ENCODE measurements around the gene PPFIA4.

The PPFIA4 gene

GRCh38 chr1:203055161-203055799 lies 29.0 kb downstream of the PPFIA4 start:
- Mint-ChIP-seq H3K4me3 (no peak overlapping the region), H3K27ac (no peak overlapping the region), H3K9me3 (ENCODE audit: low read depth) (no peaks in the 10 kb centered on the region), H3K36me3 (no peaks in the 10 kb centered on the region), H3K4me1 (ENCODE audit: low read depth) (no peaks in the 10 kb centered on the region), H3K27me3 (peaks cover 3% of the 10 kb centered on the region)

GRCh38 chr1:203056012-203056411 lies 29.7 kb downstream of the PPFIA4 start:
- Mint-ChIP-seq H3K36me3 (no peaks in the 10 kb centered on the region), H3K4me3 (no peak overlapping the region), H3K4me1 (ENCODE audit: low read depth) (no peaks in the 10 kb centered on the region), H3K27ac (no peak overlapping the region), H3K27me3 (peaks cover 3% of the 10 kb centered on the region), H3K9me3 (ENCODE audit: low read depth) (no peaks in the 10 kb centered on the region)

DNA sequence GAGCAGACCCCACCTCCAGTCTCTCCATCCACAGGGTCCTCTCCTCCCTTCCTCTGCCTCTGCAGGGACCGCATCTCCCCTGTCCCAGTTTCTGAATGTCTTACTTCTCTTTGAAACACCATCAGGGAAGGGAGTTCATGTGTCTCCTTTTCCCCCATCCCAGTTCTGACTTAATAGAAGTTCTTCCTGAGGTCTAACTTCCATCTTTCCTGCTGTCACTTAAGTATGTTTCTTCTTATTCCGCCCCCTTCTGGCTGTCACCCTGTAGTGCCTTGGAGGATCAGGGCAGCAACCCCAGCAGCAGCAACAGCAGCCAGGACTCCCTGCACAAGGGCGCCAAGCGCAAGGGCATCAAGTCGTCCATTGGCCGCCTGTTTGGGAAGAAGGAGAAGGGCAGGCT lies 30.2 kb downstream of the PPFIA4 start:
- Mint-ChIP-seq H3K9me3 (ENCODE audit: low read depth) (no peaks in the 10 kb centered on the region), H3K4me1 (ENCODE audit: low read depth) (no peaks in the 10 kb centered on the region), H3K27ac (no peak overlapping the region), H3K27me3 (no peaks in the 10 kb centered on the region), H3K36me3 (no peaks in the 10 kb centered on the region), H3K4me3 (no peak overlapping the region)

DNA sequence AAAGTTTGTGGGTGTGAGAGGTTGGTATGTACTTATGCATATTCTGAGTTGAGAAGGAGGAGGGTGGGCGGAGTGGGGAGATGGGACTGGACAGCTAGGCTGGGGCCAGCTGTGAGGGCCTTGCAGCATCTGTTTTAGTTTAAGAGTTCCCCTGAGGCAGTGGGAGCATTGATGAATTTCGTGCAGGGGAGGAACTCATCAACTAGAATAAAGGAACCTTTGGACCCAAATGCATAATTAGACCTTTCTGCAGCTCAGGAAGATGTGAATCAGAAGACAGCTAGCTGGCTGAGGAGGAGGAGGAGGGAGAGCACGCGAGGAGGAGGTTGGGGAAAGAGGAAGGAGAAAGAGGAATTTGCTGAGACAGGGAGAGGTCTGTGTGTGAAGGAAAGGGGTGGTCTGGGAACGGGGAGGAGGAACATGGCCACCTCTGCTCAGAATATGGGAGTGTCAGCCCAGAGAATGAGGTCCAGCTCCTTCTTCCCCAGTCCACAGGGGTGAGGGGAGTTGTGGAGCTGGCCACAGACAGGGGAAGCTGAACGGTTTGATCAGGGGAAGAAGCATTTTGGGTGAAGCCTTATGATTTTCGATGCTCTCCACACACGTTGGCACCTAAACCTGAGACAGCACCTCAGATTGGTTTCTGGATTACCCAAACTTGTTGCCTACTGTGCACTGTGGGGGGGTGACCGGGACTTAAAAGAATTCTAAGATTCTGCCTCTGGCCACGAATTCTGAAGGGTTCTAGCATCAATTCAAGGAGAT lies 31.8 kb downstream of the PPFIA4 start:
- Mint-ChIP-seq H3K9me3 (ENCODE audit: low read depth) (no peaks in the 10 kb centered on the region), H3K4me3 (no peak overlapping the region), H3K27ac (no peak overlapping the region), H3K4me1 (ENCODE audit: low read depth) (no peaks in the 10 kb centered on the region), H3K36me3 (no peaks in the 10 kb centered on the region), H3K27me3 (no peaks in the 10 kb centered on the region)

DNA sequence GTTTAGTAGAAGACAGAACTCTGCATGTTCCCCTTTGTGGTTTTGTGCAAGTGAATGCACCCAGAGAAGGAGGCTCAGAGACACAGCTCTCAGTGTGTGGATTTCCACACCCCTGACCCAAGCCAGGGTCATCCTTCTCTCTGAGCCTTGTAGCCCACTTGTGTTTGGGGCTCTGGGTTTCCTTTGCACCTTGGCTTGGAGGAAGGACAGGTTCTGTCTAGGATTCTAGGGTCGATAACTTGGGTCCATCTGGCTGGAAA lies 32.3 kb downstream of the PPFIA4 start:
- Mint-ChIP-seq H3K27me3 (no peaks in the 10 kb centered on the region), H3K4me3 (no peak overlapping the region), H3K9me3 (ENCODE audit: low read depth) (no peaks in the 10 kb centered on the region), H3K4me1 (ENCODE audit: low read depth) (no peaks in the 10 kb centered on the region), H3K36me3 (no peaks in the 10 kb centered on the region), H3K27ac (no peak overlapping the region)

- Mint-ChIP-seq H3K27ac (no peak overlapping the region), H3K4me1 (ENCODE audit: low read depth) (no peaks in the 10 kb centered on the region), H3K27me3 (no peaks in the 10 kb centered on the region)
Observed at GRCh38 chr1:203059485-203059884, 33.2 kb downstream of the PPFIA4 start.

GRCh38 chr1:203060115-203060514 lies 33.8 kb downstream of the PPFIA4 start:
- Mint-ChIP-seq H3K4me3 (no peak overlapping the region), H3K27ac (no peak overlapping the region), H3K27me3 (no peaks in the 10 kb centered on the region), H3K9me3 (ENCODE audit: low read depth) (no peaks in the 10 kb centered on the region), H3K4me1 (ENCODE audit: low read depth) (no peaks in the 10 kb centered on the region), H3K36me3 (no peaks in the 10 kb centered on the region)

More at GRCh38 chr1:203059485-203059884, 33.2 kb downstream of the PPFIA4 start:
- no peaks in the 10 kb centered on the region for H3K36me3 Mint-ChIP-seq
- H3K9me3 Mint-ChIP-seq (ENCODE audit: low read depth): no peaks in the 10 kb centered on the region
- H3K4me3 Mint-ChIP-seq: no peak overlapping the region

DNA sequence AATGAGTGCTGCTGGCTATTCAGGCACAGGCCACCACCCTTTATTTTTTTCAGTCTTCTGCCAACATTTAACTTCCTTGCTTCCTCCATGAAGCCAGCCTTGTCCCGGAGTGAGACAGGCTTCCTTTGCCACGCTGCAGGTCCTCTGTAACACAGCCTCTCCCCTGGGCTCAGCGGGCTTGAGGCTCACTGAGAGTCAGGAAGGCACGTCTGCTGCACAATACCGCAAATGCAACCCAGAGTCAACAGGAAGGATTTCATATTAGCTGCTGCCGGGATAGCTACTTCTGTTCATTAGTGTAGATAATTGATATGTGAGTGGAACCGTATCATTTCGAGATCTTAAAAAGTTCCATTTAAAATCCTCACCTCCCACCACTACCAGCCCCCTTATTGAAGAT lies 37.0 kb downstream of the PPFIA4 start:
- Mint-ChIP-seq H3K4me3 (no peak overlapping the region), H3K36me3 (no peaks in the 10 kb centered on the region), H3K27ac (no peak overlapping the region)

DNA sequence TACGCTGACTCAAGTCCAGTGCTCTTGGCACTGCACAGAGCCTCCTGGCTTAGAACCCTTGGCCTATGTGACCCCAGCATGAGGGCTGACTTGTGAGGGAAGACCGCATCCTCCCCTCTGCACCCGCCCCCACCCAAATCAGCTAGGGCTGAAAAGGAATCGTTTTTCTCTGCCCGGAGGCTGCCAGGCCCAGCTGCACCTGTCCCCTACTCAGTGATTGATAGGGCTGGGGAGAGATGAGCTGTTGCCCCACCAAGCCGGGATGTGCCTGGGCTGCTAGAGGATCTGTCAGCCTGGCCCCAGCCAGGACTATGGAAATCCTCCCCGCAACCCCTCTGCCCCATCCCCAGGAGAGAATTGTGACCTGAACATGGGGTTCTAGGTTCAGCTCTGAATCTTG lies 38.9 kb downstream of the PPFIA4 start:
- Mint-ChIP-seq H3K27me3 (no peaks in the 10 kb centered on the region), H3K36me3 (no peaks in the 10 kb centered on the region), H3K27ac (no peak overlapping the region), H3K4me1 (ENCODE audit: low read depth) (no peaks in the 10 kb centered on the region), H3K4me3 (no peak overlapping the region), H3K9me3 (ENCODE audit: low read depth) (no peaks in the 10 kb centered on the region)

More for the DNA sequence above, 37.0 kb downstream of the PPFIA4 start:
- no peaks in the 10 kb centered on the region for H3K4me1 Mint-ChIP-seq (ENCODE audit: low read depth)
- H3K9me3 Mint-ChIP-seq (ENCODE audit: low read depth): no peaks in the 10 kb centered on the region
- no peaks in the 10 kb centered on the region for H3K27me3 Mint-ChIP-seq

DNA sequence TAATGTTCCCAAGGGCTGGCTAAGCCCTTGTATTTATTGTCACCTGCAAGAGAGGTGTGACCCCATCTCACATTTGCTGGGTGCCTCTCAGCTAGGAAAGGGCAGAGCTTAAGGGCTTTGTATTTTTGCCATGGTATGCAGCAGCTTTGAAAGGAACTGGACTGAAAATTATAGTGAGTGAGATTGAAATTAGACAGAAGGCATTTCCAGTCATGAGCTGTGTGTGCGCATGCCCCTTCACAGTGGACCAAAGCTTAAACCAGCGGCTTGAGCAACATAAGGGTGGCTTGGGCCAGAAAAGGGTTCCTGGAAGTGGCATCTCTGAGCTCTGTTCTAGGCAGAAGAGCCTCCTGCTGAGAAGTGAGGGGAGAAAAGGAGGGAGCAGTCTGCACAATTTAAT lies 39.7 kb downstream of the PPFIA4 start:
- Mint-ChIP-seq H3K36me3 (no peaks in the 10 kb centered on the region), H3K9me3 (ENCODE audit: low read depth) (no peaks in the 10 kb centered on the region), H3K27me3 (no peaks in the 10 kb centered on the region), H3K4me3 (no peak overlapping the region), H3K4me1 (ENCODE audit: low read depth) (no peaks in the 10 kb centered on the region), H3K27ac (no peak overlapping the region)

GRCh38 chr1:203066965-203067364 lies 40.7 kb downstream of the PPFIA4 start:
- H3K36me3 Mint-ChIP-seq: no peaks in the 10 kb centered on the region
- H3K4me1 Mint-ChIP-seq (ENCODE audit: low read depth): no peaks in the 10 kb centered on the region
- H3K9me3 Mint-ChIP-seq (ENCODE audit: low read depth): no peaks in the 10 kb centered on the region
- H3K27me3 Mint-ChIP-seq: no peaks in the 10 kb centered on the region
- H3K4me3 Mint-ChIP-seq: no peak overlapping the region
- H3K27ac Mint-ChIP-seq: no peak overlapping the region

DNA sequence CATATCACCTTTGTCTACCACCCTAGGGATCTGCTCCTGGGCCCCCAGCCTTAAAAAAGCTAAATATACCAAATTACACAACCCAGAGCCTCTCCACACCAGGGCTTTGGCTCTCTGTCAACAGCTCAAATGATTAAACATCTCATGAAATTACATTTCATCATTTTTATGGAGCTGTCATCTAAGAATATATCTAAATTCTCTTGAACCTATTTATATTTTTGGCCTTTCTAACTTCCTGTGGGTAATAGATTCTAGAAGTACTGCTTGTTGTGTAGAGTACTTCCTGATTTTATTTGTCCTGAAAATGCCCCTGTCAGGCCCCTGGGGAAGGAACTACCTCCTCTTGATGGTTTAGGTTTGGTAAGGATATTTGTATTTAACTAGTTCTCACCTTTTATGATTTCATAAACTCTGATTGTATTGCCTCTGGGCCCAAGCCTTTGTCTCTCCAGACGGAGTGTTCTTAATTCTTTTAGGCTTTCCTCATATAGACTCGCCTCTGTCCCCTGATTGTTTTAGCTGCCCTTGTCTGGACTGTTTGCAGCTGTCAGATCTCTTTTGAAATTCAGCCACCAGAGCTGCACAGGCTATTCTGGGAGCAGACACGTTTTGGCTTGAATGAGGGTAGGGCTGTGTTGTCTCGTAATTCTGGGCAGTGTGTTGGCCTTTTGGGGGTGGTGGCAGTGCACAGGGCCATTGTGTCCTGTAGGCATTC lies 42.9 kb downstream of the PPFIA4 start:
- Mint-ChIP-seq H3K27ac (no peak overlapping the region), H3K27me3 (peaks cover 11% of the 10 kb centered on the region), H3K9me3 (ENCODE audit: low read depth) (no peaks in the 10 kb centered on the region), H3K4me1 (ENCODE audit: low read depth) (no peaks in the 10 kb centered on the region), H3K4me3 (no peak overlapping the region), H3K36me3 (peaks cover 2% of the 10 kb centered on the region)

DNA sequence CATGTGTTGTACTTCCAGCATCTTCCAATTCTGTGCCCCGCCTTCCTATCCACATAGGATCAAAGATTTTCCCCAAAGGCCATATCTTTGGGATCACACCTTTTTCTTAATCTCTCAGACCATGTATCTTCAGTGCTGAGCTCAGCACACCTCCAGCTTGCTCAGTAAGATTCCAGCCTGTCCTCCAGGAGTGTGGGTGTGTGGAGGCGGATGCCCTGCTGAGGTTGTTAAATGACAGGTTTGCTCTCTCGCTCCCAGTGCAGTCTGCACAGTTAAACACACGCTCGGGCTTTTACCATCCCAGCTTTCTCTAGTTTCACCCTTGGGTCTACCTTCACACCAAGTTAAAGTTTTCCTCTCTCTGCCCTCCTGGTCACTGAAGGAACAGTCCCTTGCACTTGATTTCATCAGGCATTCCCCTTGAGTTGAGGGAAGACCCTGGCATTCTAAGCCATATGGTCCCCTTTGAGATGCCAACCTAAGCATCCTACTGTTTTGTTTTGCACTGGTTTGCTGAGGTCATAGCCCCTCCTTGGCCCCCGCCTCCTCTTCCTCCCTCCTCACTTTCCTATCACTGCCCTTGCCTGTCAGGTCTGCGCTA lies 45.8 kb downstream of the PPFIA4 start:
- Mint-ChIP-seq H3K27me3 (peaks cover 18% of the 10 kb centered on the region), H3K9me3 (ENCODE audit: low read depth) (no peaks in the 10 kb centered on the region), H3K4me3 (no peak overlapping the region), H3K27ac (no peak overlapping the region), H3K4me1 (ENCODE audit: low read depth) (peaks cover 6% of the 10 kb centered on the region), H3K36me3 (peaks cover 2% of the 10 kb centered on the region)

DNA sequence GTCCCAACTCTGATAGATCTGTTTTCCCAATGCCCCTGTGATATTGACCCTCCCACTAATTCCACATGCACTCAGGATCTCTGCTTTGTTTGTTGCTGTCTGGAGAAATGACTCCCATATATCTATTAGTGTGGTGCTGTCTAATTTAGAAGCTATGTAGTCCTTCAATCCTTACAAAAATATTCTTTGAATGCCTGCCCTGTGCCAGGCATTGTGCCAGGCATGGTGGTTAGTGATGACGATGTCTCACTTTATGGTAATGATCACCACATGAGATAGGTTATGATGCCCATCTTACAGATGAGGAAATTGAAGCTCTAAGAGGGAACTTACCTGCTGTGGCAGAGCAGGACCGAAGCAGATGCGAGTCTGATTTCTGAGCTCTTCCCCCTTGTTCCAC lies 46.6 kb downstream of the PPFIA4 start:
- H3K27me3 Mint-ChIP-seq: peaks cover 23% of the 10 kb centered on the region
- peaks cover 6% of the 10 kb centered on the region for H3K4me1 Mint-ChIP-seq (ENCODE audit: low read depth)
- no peak overlapping the region for H3K4me3 Mint-ChIP-seq
- H3K9me3 Mint-ChIP-seq (ENCODE audit: low read depth): no peaks in the 10 kb centered on the region
- no peak overlapping the region for H3K27ac Mint-ChIP-seq
- peaks cover 2% of the 10 kb centered on the region for H3K36me3 Mint-ChIP-seq

GRCh38 chr1:203073469-203073868 lies 47.2 kb downstream of the PPFIA4 start:
- no peak overlapping the region for H3K4me3 Mint-ChIP-seq
- H3K36me3 Mint-ChIP-seq: peaks cover 2% of the 10 kb centered on the region
- peaks cover 6% of the 10 kb centered on the region for H3K4me1 Mint-ChIP-seq (ENCODE audit: low read depth)
- H3K9me3 Mint-ChIP-seq (ENCODE audit: low read depth): no peaks in the 10 kb centered on the region
- peaks cover 26% of the 10 kb centered on the region for H3K27me3 Mint-ChIP-seq
- no peak overlapping the region for H3K27ac Mint-ChIP-seq
